Calu3 (cell line): ENCODE measurements around the gene CPS1. TPM values are rescaled to one million over a fixed set of nuclear protein-coding genes. Genes with fewer than 3 reads are reported as not detected.

Source experiments
- BruUV-seq: library from RNA; stranded (reverse); fragments of 400-500 nt; replicated peaks from 2 replicates; lab custom pipeline; 2021; lab: Mats Ljungman, UMichigan
- CTCF ChIA-PET: fragments of 300-600 bp; sonication (Branson Sonifier 250); formaldehyde crosslinking; loops from one replicate; lab custom pipeline; 2022; ENCODE audit warnings: antibody characterized with exemption; lab: Charles Lee
- DNase-seq: peaks from one replicate; pipeline ENCODE4 v3.0.0; 2022
- H3K27ac Mint-ChIP-seq: one replicate; pipeline ENCODE4 v1.8.0; 2022; ENCODE audit warnings: mixed read lengths; ENCODE audit not compliant: unreplicated experiment
- H3K27me3 Mint-ChIP-seq: one replicate; pipeline ENCODE4 v1.8.0; 2022; ENCODE audit warnings: mixed read lengths; ENCODE audit not compliant: unreplicated experiment
- H3K36me3 Mint-ChIP-seq: one replicate; pipeline ENCODE4 v1.8.0; 2022; ENCODE audit warnings: mild to moderate bottlenecking, moderate library complexity, mixed read lengths; ENCODE audit not compliant: insufficient read depth, unreplicated experiment
- H3K4me1 Mint-ChIP-seq: one replicate; pipeline ENCODE4 v1.8.0; 2022; ENCODE audit warnings: mild to moderate bottlenecking, low read depth, mixed read lengths; ENCODE audit not compliant: unreplicated experiment
- H3K4me3 Mint-ChIP-seq: one replicate; pipeline ENCODE4 v1.8.0; 2022; ENCODE audit warnings: mild to moderate bottlenecking, low read depth, moderate library complexity, mixed read lengths; ENCODE audit not compliant: unreplicated experiment
- H3K9me3 Mint-ChIP-seq: one replicate; pipeline ENCODE4 v1.8.0; 2022; ENCODE audit warnings: low read depth, mixed read lengths; ENCODE audit not compliant: unreplicated experiment
- CTCF ChIP-seq: fragments of 200-600 bp; IDR thresholded peaks from one replicate; pipeline ENCODE4 v1.8.0; 2022; ENCODE audit warnings: antibody characterized with exemption; ENCODE audit not compliant: unreplicated experiment
- intact Hi-C: fragments of 100-400 bp; cut with micrococcal nuclease; formaldehyde crosslinking; loops from one replicate; pipeline ENCODE4 v1.10.0; 2022; ENCODE audit not compliant: unreplicated experiment
- total RNA-seq: library from RNA; stranded (reverse); gene quantifications from 2 replicates; pipeline ENCODE4 v1.2.3, GENCODE V29; 2022

Gene CPS1
- total RNA-seq, 1 experiment from 2014 or later, result 0.80 TPM

DNA sequence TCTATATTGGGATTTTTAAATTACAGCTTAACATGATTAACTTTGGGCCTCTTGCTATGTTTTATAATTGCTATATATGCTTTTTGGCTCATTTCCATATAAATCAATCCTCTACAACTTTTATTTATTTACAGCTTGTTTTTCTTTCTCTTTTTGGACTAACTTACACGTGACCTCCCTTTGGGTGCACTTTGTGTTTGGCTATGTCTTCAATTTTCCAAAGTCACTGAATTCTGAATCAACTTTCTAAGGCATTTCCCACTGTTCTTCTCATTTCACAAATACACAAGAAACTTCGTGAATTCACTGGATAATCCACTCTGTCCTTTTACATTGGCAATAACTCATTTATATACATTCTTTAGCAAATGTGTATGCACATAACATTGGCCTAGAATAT is 5.4 kb upstream of the CPS1 start:
- Mint-ChIP-seq H3K9me3 (no peaks in the 10 kb centered on the region), H3K4me1 (peaks cover 12% of the 10 kb centered on the region), H3K4me3 (no peak overlapping the region), H3K27ac (no peak overlapping the region), H3K27me3 (no peaks in the 10 kb centered on the region), H3K36me3 (no peaks in the 10 kb centered on the region)
- CTCF ChIA-PET, result no interaction called here
- BruUV-seq, result no TSS peak
- intact Hi-C loops, result no loop called here
- no peak for DNase-seq
- no peak for TF ChIP-seq CTCF

DNA sequence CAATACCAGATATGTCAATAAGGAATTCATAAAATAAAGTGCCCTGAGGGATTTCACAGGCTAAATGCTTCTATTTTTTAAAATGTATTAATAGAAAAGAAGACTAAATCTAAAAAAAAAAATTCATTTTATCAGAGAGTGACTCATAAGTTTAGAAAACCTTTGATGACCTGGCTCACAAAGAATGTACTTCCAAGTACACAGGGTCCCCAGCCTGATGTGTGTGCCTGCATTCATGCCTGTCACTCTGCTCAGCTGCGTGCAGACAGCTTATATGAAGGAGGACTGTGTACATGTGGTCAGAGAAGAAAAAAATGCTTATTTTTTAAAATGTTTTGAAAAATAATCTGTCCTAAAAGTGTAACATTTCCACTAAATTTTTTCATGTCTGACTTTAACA is 3.0 kb upstream of the CPS1 start:
- no peak overlapping the region for H3K4me3 Mint-ChIP-seq
- H3K27me3 Mint-ChIP-seq, result no peaks in the 10 kb centered on the region
- TF ChIP-seq CTCF, result no peak
- no peaks in the 10 kb centered on the region for H3K36me3 Mint-ChIP-seq
- no TSS peak for BruUV-seq
- peaks cover 23% of the 10 kb centered on the region for H3K4me1 Mint-ChIP-seq
- H3K9me3 Mint-ChIP-seq, result no peaks in the 10 kb centered on the region
- no peak overlapping the region for H3K27ac Mint-ChIP-seq
- intact Hi-C loops, result no loop called here
- CTCF ChIA-PET, result no interaction called here
- DNase-seq, result peak; percentile 16

- Mint-ChIP-seq H3K4me1 (peaks cover 23% of the 10 kb centered on the region), H3K4me3 (no peak overlapping the region), H3K36me3 (no peaks in the 10 kb centered on the region), H3K27ac (no peak overlapping the region), H3K9me3 (no peaks in the 10 kb centered on the region), H3K27me3 (no peaks in the 10 kb centered on the region)
- CTCF ChIA-PET, result no interaction called here
- DNase-seq, result no peak
- intact Hi-C loops, result no loop called here
- BruUV-seq, result no TSS peak
- no peak for TF ChIP-seq CTCF
Observed at GRCh38 chr2:210555555-210555954, 844 bp upstream of the CPS1 start.

DNA sequence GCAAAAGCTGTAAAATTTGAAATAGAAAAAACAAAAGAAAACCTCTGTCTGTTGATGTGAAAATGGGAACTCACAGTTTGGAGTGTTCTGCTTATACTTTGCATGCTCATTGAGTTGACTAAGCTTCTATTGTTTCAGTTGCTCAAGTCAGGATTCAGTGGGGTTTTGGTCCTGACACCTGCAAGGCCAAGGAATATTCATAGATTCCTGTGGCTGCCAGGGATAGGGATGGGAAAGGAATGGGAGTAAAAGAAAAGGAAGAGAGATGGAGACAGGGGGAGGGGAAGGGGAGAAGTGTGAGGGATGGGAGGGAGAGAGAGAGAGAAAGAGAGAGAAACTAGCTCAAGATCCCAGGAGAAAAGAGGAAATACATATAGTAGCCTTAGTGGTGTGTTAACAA is 1.3 kb downstream of the CPS1 start:
- no peak overlapping the region for H3K4me3 Mint-ChIP-seq
- no peaks in the 10 kb centered on the region for H3K9me3 Mint-ChIP-seq
- TF ChIP-seq CTCF, result no peak
- peaks cover 21% of the 10 kb centered on the region for H3K4me1 Mint-ChIP-seq
- no peak overlapping the region for H3K27ac Mint-ChIP-seq
- no peaks in the 10 kb centered on the region for H3K27me3 Mint-ChIP-seq
- no TSS peak for BruUV-seq
- DNase-seq, result no peak
- H3K36me3 Mint-ChIP-seq, result no peaks in the 10 kb centered on the region
- CTCF ChIA-PET, result interaction anchor here (1.2 kb wide), 1 partner anchor 55 kb away, joined by 3 read pairs; no protein-coding TSS in a partner anchor
- intact Hi-C loops, result no loop called here
